HEK293T (cell line): ENCODE measurements around the gene CD4.

ENCODE experiments used
- SP1 ChIP-seq: fragments of 450-650 bp; IDR thresholded peaks from 2 replicates; pipeline ENCODE4 v1.6.1; 2017
- TARDBP ChIP-seq: fragments of 450-650 bp; IDR thresholded peaks from 2 replicates; pipeline ENCODE4 v1.6.1; 2016

GRCh38 chr12:6792522-6793201 is 3.3 kb downstream of the CD4 start:
- TF ChIP-seq TARDBP (no peak), SP1 (no peak)
